ENCODE results near the gene PYGO2.

The PYGO2 gene

DNA sequence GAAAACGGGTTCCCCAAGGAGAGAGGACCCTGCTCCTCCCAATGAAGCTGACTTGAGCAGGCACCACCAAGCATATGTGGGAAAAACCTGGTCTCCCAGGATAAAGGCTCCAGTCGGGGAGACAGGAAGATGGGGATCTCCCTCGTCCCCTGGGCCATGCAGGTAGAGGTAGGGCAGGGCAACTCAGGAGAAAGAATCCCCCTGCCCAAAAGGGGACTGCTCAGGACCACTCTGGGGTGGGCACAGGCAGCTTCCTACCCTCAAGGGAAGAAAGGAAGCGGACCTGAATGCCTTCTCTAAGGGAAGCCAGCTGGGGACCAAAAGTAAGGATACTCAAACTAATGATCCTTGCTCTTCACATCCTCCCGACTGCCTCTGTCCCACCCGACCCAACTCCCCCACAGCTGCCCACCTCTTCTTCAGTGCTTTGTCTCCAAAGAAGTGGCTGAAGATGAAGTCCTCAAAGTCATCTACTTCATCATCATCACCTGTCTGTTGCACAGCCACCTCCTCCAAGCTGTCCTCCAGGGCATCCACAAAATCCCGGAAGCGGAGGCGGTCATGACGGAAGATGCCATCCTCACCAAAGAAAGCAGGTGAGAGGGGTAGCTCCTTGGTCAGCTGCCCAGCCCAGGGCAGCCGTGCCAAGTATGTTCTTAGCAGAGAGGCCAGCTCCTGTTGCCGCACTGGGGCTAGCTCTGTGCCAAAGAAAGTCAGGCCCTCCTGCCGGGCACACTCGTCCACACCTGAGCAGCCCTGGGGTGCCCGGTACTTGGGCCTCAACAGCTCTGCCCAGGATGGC lies 16.2 kb downstream of the PYGO2 start:
- TF ChIP-seq, protein P1, sequence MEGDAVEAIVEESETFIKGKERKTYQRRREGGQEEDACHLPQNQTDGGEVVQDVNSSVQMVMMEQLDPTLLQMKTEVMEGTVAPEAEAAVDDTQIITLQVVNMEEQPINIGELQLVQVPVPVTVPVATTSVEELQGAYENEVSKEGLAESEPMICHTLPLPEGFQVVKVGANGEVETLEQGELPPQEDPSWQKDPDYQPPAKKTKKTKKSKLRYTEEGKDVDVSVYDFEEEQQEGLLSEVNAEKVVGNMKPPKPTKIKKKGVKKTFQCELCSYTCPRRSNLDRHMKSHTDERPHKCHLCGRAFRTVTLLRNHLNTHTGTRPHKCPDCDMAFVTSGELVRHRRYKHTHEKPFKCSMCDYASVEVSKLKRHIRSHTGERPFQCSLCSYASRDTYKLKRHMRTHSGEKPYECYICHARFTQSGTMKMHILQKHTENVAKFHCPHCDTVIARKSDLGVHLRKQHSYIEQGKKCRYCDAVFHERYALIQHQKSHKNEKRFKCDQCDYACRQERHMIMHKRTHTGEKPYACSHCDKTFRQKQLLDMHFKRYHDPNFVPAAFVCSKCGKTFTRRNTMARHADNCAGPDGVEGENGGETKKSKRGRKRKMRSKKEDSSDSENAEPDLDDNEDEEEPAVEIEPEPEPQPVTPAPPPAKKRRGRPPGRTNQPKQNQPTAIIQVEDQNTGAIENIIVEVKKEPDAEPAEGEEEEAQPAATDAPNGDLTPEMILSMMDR (IDR thresholded peaks at IDR 0.05; ENCODE audit: low read depth, low read length) = no peak
- no peak overlapping the region for H3K4me3 ChIP-seq (replicated peaks in 1 of 2; ENCODE audit: low read depth in 2 of 2, low read length in 2 of 2)
- no peak for DNase-seq (ENCODE audit: low read depth in 2 of 2)

DNA sequence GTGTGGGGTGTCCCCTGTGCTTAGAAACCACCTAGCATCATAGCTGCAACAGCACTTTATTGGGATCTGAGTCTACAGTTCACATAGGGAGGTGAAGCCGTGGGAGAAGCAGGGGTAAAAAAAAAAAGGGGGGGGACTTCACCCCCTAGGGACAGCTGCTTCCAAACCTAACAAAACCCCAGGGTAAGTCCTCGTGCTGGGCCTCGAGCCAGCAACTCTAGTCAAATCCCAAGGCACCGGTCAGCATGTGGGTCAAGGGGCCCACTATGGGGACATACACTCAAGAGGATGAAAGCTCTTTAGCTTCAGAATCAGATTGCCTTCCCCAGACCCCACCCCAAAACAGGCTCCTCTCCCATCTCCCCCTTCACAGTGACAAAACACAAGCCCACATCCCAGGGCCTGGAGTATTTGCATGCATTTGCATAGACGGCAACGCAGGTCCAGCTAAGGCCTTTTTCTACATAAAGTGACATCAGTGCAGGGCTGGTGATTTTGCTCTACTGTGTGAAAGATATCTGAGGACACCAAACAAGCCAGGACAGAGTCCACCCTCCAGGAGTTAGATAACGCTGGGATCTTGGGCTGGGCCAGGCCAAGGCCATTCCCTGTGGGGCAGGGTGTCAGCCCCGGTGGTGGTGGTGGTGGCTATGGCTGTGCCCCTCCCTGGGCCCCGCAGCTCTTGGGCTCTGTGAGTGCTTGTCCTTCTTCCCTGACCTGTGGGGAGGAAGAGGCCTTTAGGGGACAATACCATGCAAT lies 17.0 kb downstream of the PYGO2 start:
- TF ChIP-seq, protein P1 (IDR thresholded peaks at IDR 0.05; ENCODE audit: low read depth, low read length) = no peak
- peak in 1 of 2 donors; percentile 26 for DNase-seq (ENCODE audit: low read depth in 2 of 2)
- no peak overlapping the region for H3K4me3 ChIP-seq (replicated peaks in 1 of 2; ENCODE audit: low read depth in 2 of 2, low read length in 2 of 2)

DNA sequence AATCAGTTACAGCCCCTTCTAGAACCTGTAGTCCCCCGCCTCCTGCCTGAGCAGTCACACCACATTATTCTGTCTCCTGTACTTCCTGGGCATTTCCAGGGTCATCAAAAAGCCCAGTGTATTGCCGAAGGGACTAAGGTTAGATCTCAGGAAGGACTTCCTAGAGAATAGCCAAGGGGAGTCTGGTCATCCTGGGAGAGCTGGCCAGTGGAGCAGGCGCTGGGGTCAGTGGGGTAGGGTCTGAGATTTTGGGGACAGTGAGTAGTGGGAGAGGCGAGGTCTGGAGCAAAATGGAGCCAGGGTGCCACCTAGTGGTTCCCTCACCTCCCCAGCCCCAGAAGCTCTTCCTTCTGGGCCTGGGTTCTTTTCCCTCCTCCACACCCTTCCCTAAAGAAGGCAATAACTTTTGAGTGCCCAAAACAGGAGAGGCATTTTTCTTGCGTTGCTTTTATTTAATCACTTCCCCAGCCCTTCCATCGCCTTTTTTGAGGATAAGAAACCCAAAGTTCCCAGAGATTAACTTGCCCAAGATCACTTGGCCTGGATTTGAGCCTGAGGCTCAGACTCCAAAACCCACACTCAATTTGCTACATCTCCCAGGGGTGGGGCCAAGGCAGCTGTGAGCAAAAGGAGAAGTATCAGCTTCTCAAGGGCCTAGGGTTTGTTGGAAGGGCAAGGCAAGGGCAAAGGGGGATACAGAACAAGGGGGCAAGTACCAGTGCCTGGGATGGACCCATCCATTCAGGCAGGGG lies 17.8 kb downstream of the PYGO2 start:
- DNase-seq (ENCODE audit: low read depth in 2 of 2) = peak in 1 of 2 donors; percentile 42
- no peak overlapping the region for H3K4me3 ChIP-seq (replicated peaks in 1 of 2; ENCODE audit: low read depth in 2 of 2, low read length in 2 of 2)
- TF ChIP-seq, protein P1 (IDR thresholded peaks at IDR 0.05; ENCODE audit: low read depth, low read length) = peak; percentile 79

DNA sequence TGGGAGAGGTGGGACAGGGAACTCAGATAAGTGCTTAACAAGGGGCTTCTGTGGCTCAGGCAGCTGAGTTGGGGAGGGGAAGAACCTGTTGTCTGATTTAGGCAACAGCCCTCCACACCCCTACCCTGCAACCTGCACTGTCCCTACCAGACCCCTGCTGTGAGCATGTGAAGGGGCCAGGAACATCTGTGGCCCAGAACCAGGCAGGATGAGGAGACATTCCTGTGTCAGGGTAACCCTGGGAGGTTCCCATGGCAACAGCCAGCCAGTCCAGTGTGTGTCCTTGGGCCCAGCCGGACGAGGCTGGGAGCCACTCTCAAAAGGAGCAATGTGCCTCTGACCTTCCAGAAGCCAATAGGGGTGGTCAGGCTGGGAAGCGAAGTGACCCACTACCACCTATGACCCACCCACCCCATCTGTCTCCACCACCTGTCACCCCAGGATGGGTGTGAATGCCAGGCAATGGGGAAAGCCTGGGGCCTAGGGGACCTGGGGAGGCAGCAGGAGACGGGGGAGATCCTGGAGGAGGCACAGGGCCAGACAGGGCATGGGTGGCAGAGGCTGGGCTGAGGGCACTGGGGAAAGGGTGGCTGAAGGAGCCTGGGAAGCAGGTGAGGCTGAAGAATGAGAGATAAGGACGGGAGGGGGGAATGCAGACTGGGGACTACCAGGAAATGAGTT lies 20.1 kb downstream of the PYGO2 start:
- no peak overlapping the region for H3K4me3 ChIP-seq (replicated peaks in 1 of 2; ENCODE audit: low read depth in 2 of 2, low read length in 2 of 2)
- no peak for DNase-seq (ENCODE audit: low read depth in 2 of 2)
- TF ChIP-seq, protein P1 (IDR thresholded peaks at IDR 0.05; ENCODE audit: low read depth, low read length) = no peak

DNA sequence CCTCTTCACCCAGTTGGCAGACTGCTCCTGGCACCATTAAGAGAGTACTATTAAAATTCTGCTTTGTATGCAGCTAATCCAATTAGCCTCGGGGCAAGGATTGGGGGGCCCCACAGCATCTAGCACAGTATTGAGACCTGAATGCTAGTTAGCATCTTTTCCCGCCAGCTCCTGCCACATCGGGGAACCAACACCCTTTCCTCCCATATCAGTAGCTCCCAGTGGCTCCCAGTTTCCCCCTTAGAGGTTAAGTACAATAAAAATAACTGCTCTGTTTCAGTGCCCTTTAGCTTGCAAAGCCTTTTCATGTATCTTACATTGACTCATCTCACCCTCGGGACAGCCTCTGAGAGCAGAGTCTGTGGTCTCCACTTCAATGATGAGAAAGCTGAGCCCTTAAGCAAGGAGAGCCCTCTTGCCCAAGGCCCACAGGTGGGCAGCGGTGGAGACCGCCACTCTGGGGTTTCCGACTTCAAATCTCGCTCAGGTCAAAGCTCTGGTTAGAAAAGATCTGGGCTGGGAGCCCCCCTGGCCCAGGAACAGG lies 20.9 kb downstream of the PYGO2 start:
- no peak overlapping the region for H3K4me3 ChIP-seq (replicated peaks in 1 of 2; ENCODE audit: low read depth in 2 of 2, low read length in 2 of 2)
- DNase-seq (ENCODE audit: low read depth in 2 of 2) = no peak
- TF ChIP-seq, protein P1 (IDR thresholded peaks at IDR 0.05; ENCODE audit: low read depth, low read length) = no peak

DNA sequence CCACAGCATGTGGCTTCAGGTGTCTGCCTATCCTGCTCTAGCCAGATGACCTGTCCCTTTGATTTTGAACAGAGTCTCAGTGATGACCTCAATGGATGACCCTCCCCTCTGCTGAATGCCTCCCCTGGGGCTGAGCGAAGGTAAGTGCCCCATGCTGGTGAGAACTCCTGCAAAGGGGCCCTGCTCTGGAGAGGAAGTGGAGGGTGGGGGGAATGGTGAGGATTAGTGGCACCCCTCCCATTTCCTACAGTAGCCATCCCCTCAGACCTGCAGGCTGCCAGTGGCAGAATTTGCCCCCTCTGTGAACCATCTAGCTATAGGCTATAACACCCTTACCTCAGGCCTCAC lies 21.4 kb downstream of the PYGO2 start:
- no peak overlapping the region for H3K4me3 ChIP-seq (replicated peaks in 1 of 2; ENCODE audit: low read depth in 2 of 2, low read length in 2 of 2)
- DNase-seq (ENCODE audit: low read depth in 2 of 2) = no peak
- TF ChIP-seq, protein P1 (IDR thresholded peaks at IDR 0.05; ENCODE audit: low read depth, low read length) = no peak

Measured in cardiac fibroblast (primary cell).